ENCODE results near the gene ZRANB1. TPM values are rescaled to one million over a fixed set of nuclear protein-coding genes. Genes with fewer than 3 reads are reported as not detected.

ZRANB1 gene
- polyA plus RNA-seq, 1 of the 3 experiments (the other 2 are of a cell fraction) = 6.2 TPM

DNA sequence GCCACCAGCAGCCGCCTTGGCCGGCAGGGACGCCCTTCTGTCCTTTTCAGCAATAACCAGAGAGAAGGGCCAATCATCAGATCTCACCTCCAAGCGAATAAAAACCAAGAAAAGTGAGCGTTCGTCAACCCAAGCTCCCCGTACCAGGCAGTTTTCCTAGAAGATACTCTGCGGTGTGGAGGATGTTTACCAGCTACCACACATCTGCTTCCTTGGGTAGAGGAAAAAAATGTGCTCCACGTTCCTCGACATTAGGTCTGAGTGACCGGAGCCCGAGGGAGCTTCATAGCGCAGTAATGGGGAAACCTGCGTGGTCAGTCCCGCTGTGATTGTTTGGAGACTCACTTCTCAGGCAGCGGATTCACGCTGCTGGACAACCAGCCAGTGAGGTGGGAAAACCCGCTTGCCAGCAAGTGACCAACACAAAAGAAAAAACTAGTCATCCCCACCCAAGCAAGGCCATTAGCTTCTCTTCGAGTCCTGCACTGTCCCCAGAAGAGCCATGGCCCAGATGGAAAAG, 73.0 kb downstream of the ZRANB1 start (continued):
- TF ChIP-seq, protein P1, sequence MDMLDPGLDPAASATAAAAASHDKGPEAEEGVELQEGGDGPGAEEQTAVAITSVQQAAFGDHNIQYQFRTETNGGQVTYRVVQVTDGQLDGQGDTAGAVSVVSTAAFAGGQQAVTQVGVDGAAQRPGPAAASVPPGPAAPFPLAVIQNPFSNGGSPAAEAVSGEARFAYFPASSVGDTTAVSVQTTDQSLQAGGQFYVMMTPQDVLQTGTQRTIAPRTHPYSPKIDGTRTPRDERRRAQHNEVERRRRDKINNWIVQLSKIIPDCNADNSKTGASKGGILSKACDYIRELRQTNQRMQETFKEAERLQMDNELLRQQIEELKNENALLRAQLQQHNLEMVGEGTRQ (IDR thresholded peaks at IDR 0.05; ENCODE audit: borderline replicate concordance, low read depth, low read length) = no peak
- no peak for TF ChIP-seq MAX (IDR thresholded peaks at IDR 0.05; ENCODE audit: low read depth)
- no peak for TF ChIP-seq FOXM1 (IDR thresholded peaks at IDR 0.05; ENCODE audit: low read depth)
- no peak for TF ChIP-seq EP300 (IDR thresholded peaks at IDR 0.05; ENCODE audit: borderline replicate concordance in 1 of 2, low read depth in 1 of 2, low read length in 1 of 2)
- TF ChIP-seq RXRA (IDR thresholded peaks at IDR 0.05; ENCODE audit: borderline replicate concordance, low read depth) = no peak

DNA sequence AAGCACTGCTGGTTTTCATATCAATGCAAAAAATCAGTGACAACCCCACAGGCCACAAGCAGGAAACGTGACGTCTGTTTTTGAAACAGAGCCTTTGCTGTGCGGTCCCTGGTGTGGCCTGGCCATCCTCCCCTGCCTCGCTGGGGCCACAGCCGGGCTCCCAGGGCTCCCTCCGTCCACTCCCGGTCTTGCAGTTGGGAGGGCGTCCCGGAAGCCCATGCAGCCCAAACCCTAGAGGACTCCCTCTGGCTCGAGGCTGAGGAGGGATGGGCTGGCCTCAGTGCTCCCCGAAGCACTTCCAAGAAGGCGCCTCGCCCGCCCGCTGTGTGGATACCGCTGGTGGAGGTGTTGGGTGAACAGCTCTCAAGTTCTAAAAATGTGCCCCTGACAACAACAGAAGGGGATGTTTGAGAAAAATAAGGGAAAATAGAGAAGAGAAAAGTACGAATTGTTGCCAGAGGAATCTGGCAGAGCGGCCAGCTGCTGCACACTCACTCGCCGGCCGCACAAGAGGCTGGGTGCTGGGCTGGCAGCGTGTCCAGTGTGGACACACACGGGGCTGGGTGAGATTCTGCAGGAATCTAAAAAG, 73.5 kb downstream of the ZRANB1 start:
- Histone ChIP-seq H4K20me1 (ENCODE audit: insufficient read depth) (peaks cover 93% of the 10 kb centered on the region), H3K4me2 (no peak overlapping the region), H3F3A (replicated peaks; ENCODE audit: insufficient read depth) (no peaks in the 10 kb centered on the region), H3K9me3 (no peaks in the 10 kb centered on the region), H3K9me2 (no peaks in the 10 kb centered on the region), H3K27ac (ENCODE audit: low read depth in 2 of 2, low read length in 1 of 2) (peak overlapping the region in 1 of 2 experiments; percentile 97; a peak in 2 of 4 replicates), H3K4me3 (ENCODE audit: low read depth in 2 of 2, low read length in 1 of 2) (no peak overlapping the region), H3K9ac (no peak overlapping the region), H3K36me3 (replicated peaks in 1 of 2; ENCODE audit: control insufficient read depth in 1 of 2, insufficient read depth in 2 of 2, low read length in 1 of 2) (peaks cover 8 to 15% of the 10 kb centered on the region in 2 experiments), H3K27me3 (ENCODE audit: insufficient read depth) (no peaks in the 10 kb centered on the region), H2AFZ (ENCODE audit: low read depth) (no peak overlapping the region), H3K79me2 (ENCODE audit: insufficient read depth) (peaks cover 81% of the 10 kb centered on the region), H3K4me1 (ENCODE audit: control insufficient read depth in 1 of 2, insufficient read depth in 2 of 2, low read depth in 1 of 2, low read length in 1 of 2) (peaks cover 6 to 80% of the 10 kb centered on the region in 2 experiments; a peak in 2 of 4 replicates)
- 84% methylated on average over 21 of the region's 23 CpGs for WGBS (ENCODE audit: low lambda C conversion rate)
- CTCF ChIA-PET = interaction anchor here (0.9 to 2.6 kb wide), 6 partner anchors 14 to 46 kb away, joined by 3 to 14 read pairs (median 4); no protein-coding TSS in a partner anchor
- peak; percentile 88 for DNase-seq
- POLR2A ChIA-PET = interaction anchor here (0.6 to 2.0 kb wide), 4 partner anchors 8 to 23 kb away, joined by 3 to 6 read pairs (median 4); no protein-coding TSS in a partner anchor
- TF ChIP-seq TAF1 (IDR thresholded peaks at IDR 0.05; ENCODE audit: borderline replicate concordance, low read depth, low read length) (no peak), MXI1 (IDR thresholded peaks at IDR 0.05; ENCODE audit: low read depth, low read length) (peak; percentile 74; the same call in 1 of the 2 replicates), YY1 (IDR thresholded peaks at IDR 0.05; ENCODE audit: low read depth) (no peak), NFIC (IDR thresholded peaks at IDR 0.05; ENCODE audit: borderline replicate concordance) (no peak), SMC3 (IDR thresholded peaks at IDR 0.05; ENCODE audit: low read depth, low read length) (no peak), RAD21 (IDR thresholded peaks at IDR 0.05; ENCODE audit: low read length) (peak; percentile 40; the same call in 1 of the 2 replicates), RFX5 (IDR thresholded peaks at IDR 0.05; ENCODE audit: low read length) (no peak), MEF2A (IDR thresholded peaks at IDR 0.05; ENCODE audit: borderline replicate concordance, low read depth) (no peak), PBX3 (IDR thresholded peaks at IDR 0.05) (no peak), RXRA (IDR thresholded peaks at IDR 0.05; ENCODE audit: borderline replicate concordance, low read depth) (no peak), RCOR1 (IDR thresholded peaks at IDR 0.05; ENCODE audit: low read length) (0 out of 2 replicates have a peak, but pooled peaks have one; percentile 38), SIN3A (IDR thresholded peaks at IDR 0.05; ENCODE audit: borderline replicate concordance, low read depth, low read length) (no peak), NRF1 (IDR thresholded peaks at IDR 0.05; ENCODE audit: low read depth, low read length) (no peak), TCF12 (IDR thresholded peaks at IDR 0.05) (no peak)
- TF ChIP-seq, protein P2, sequence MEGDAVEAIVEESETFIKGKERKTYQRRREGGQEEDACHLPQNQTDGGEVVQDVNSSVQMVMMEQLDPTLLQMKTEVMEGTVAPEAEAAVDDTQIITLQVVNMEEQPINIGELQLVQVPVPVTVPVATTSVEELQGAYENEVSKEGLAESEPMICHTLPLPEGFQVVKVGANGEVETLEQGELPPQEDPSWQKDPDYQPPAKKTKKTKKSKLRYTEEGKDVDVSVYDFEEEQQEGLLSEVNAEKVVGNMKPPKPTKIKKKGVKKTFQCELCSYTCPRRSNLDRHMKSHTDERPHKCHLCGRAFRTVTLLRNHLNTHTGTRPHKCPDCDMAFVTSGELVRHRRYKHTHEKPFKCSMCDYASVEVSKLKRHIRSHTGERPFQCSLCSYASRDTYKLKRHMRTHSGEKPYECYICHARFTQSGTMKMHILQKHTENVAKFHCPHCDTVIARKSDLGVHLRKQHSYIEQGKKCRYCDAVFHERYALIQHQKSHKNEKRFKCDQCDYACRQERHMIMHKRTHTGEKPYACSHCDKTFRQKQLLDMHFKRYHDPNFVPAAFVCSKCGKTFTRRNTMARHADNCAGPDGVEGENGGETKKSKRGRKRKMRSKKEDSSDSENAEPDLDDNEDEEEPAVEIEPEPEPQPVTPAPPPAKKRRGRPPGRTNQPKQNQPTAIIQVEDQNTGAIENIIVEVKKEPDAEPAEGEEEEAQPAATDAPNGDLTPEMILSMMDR (IDR thresholded peaks at IDR 0.05) = no peak
- TF ChIP-seq, protein P3, sequence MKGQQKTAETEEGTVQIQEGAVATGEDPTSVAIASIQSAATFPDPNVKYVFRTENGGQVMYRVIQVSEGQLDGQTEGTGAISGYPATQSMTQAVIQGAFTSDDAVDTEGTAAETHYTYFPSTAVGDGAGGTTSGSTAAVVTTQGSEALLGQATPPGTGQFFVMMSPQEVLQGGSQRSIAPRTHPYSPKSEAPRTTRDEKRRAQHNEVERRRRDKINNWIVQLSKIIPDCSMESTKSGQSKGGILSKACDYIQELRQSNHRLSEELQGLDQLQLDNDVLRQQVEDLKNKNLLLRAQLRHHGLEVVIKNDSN (IDR thresholded peaks at IDR 0.05; ENCODE audit: borderline replicate concordance, low read depth) = no peak
- TF ChIP-seq, protein P1 (IDR thresholded peaks at IDR 0.05; ENCODE audit: borderline replicate concordance, low read depth, low read length) = no peak

Data from SK-N-SH (cell line).